GM12801 (cell line): ENCODE data around the gene TMIGD1.

Source experiments
- TF ChIP-seq, protein P1 (sequence below): IDR thresholded peaks from one replicate; pipeline ENCODE4 v1.5.1; 2011; ENCODE audit warnings: control low read depth; ENCODE audit not compliant: insufficient read length; ENCODE audit errors: extremely low read depth

Gene TMIGD1

DNA sequence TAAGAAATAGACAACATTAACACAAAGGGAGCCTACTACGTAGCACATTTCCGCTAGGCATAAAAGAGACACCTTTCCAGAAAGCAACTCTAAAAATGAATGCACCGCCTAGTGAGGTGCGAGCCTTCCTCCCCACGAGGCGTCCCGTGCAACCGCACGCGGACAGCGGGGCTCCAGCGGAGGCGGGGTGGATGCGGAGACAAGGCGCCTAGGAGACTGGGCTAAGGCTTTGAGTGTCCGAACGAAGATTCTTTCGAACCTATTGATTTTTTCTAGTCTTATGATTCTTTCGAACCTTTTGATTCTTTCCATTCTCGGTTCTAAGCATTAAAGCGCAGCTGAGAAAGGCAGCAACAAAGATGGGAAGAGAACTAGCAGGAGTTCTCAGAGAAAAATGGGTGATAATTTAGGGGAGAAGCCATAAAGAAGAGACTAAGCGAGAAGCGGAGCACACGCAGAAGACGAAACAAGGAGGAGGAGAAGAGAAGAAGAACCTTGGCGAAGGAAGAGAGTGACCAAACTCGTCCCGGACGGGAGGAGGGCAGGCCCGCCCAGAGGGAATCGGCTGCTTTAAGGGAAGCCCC is 44.5 kb upstream of the TMIGD1 start:
- TF ChIP-seq, protein P1, sequence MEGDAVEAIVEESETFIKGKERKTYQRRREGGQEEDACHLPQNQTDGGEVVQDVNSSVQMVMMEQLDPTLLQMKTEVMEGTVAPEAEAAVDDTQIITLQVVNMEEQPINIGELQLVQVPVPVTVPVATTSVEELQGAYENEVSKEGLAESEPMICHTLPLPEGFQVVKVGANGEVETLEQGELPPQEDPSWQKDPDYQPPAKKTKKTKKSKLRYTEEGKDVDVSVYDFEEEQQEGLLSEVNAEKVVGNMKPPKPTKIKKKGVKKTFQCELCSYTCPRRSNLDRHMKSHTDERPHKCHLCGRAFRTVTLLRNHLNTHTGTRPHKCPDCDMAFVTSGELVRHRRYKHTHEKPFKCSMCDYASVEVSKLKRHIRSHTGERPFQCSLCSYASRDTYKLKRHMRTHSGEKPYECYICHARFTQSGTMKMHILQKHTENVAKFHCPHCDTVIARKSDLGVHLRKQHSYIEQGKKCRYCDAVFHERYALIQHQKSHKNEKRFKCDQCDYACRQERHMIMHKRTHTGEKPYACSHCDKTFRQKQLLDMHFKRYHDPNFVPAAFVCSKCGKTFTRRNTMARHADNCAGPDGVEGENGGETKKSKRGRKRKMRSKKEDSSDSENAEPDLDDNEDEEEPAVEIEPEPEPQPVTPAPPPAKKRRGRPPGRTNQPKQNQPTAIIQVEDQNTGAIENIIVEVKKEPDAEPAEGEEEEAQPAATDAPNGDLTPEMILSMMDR: no peak

DNA sequence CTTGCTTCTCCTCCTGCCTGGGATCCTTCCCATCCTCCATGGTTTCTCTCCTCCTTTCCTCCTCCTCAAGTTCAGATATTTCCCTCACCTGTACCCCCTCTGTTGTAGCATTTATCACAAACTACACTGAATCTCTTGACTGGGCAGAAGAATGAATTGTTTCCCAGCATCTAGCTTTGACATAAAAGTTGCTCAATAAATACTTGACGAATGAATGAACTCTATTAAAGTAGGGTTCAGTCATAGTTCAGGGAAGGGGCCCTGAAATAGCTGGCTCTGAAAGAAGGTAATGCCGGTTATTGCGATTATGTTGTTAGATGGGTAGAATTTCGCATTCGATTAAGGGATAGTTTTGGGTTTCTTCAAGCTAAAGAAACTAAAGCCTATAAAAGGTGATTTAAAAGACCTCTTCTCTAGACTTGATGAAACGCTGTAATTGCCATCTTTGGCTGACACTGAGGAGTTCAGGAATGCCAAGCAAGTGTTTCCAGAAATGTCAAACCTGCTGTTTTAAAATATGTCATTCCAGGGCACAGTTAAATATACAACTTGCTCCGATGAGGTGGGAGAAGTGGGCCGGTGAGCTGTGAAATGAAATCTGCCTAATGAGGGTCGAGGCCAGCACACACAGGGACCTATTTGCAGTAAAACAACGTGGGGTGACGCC is 43.9 kb upstream of the TMIGD1 start:
- TF ChIP-seq, protein P1: no peak

DNA sequence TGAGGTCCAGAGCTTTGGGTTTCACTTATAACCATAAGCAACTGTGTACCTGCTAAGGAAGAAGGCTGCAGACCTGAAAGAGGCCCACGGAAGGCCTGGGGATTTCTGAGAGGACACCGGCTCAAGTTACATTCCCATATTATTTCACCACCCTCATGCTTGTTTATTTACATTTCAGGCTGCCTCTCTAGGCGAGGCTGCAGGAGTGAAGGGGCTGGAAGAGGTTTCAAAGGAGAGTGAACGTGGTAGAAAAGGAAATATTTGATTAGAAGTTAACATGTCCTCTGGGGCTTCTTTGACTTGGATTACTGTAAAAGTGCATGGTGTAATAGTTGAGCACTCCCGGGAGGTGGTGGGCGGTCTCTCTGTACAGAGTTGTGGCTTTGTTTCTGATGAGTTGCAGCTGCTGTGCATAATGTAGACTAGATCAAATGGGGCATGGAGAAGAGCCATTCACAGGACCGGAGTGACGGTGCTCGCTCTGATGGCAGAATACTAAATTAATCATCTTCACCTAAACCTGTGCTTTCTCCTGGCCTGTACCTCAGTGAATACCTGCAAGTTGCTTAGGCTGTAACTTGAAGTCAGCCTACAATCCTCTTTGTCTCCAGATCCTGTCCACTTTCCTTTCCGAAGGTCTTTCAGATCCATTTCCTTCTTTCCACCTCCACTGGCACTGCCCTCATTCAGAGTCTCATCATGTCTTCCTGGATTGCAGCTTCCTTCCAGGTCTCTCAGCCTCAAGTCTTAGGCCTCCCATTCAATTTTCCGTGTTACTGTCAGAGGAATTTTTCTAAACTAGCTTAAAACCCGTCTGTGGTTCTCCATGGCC is 43.0 kb upstream of the TMIGD1 start:
- TF ChIP-seq, protein P1: no peak

DNA sequence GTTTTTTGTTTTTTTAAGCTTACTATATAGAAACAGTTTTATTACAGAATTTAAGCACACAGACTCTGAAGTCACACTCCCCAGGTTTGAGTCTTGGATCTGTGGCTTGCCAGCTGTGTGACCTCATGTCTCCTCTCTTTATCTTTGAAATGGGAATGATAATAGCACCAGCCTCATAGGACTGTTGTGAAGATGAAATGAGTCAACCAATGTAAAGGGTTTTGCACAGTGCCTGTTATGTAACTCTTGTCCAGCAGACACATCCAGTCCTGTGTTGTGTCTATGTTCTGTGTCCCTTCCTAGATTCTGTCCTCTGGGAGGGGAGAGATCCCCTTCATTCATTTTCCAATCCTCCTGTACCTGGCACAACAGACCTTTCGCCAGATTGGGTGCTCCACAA is 41.8 kb upstream of the TMIGD1 start:
- TF ChIP-seq, protein P1: no peak

DNA sequence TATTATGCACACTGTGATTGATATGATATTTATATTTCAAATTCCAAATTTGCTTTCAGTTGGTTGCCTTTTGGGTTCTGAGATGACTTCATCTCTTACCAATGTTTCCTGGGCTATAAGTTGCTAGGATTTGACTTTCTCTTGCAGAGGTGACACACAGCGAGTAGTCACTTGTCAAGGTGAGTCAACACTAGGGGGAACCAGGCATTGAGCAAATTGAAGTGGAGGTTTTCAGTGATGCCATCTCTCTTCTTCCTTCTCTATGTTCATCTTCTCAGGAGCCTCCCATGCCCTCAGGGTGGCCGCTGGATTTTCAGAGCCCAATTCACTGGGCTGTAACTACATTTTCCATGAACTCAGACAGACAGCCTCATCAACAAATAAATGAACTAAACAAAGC is 38.9 kb upstream of the TMIGD1 start:
- TF ChIP-seq, protein P1: no peak

DNA sequence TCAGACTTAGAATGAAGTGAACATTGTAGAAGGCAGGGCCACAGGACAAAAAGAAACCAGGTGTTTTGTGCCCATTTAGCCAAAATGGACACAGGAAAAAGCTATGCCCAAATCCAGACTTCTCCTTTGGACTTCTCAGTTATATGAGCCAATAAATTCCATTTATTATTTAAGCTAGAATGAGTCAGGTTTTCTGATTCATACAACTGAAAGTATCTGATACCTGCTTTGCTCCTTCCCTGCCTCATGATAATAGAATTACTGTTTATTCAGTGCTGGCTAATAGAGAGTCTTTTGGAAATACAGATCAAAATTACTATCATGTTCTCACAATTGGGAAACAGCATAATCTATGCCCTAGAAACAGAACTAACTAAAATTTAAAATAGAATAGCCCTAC is 36.1 kb upstream of the TMIGD1 start:
- TF ChIP-seq, protein P1: no peak

DNA sequence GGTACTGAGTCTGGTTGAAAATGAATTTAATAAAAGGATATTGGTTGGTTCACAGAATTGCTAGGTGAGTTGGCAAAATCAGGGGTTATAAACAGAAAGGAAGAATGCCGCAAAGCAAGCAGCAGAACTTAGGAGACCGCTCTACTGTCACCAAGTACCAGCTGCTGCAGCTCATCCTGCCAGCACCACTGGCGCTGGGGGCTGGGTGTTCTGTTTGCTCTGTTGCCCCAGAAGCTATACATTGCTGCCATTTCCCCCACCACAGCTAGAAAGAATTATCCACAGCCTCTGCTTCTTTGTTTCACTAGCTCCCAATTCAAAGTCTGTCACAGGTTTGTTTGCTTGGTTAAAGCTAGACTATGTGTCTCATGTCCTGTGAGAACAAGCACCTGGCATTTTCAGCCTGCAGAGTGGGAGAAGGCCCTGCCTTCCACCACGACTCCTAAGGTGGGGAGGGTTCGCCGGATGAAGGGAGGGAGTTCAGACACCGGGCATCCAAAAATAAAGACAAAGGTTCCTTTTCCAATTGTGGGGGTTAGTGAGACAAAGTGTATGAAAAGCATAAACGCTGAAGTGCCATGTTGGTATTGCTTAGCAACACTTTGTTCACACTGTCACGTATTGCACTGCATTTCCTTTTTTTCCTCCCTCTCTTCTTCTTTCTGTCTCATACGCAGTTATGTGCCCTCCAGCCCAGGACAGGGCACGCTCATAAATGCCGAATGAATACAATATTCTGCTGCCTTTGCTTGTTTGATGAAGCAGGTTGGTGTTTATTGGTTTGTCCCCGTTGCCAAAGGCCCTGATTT is 35.3 kb upstream of the TMIGD1 start:
- TF ChIP-seq, protein P1: no peak
